ENCODE results near the gene LMTK3. TPM values are rescaled to one million over a fixed set of nuclear protein-coding genes. Genes with fewer than 3 reads are reported as not detected.

Gene LMTK3
- total RNA-seq, 1 donor from 2014 or later, result 0.32 TPM

GRCh38 chr19:48551437-48552302, 40.0 kb upstream of the LMTK3 start, which contains the start of gene SULT2B1:
SULT2B1 (plus strand) TSS chr19:48552172; CDS start chr19:48552253, 81 bp downstream.
- peaks cover 4% of the 10 kb centered on the region for H3K27me3 Mint-ChIP-seq (ENCODE audit: unreplicated experiment)
- H3K9me3 Mint-ChIP-seq (ENCODE audit: unreplicated experiment), result no peaks in the 10 kb centered on the region
- H3K36me3 Mint-ChIP-seq (ENCODE audit: unreplicated experiment), result no peaks in the 10 kb centered on the region
- no peak within 1 kb of the TSS for H3K4me3 Mint-ChIP-seq (ENCODE audit: unreplicated experiment)
- TF ChIP-seq CTCF (IDR thresholded peaks at IDR 0.05), result no peak
- no peak for DNase-seq (ENCODE audit: extremely low spot score, unreplicated experiment)
- no peak within 1 kb of the TSS for H3K27ac Mint-ChIP-seq (ENCODE audit: unreplicated experiment)
- H3K4me1 Mint-ChIP-seq (ENCODE audit: unreplicated experiment), result peaks cover 10% of the 10 kb centered on the region

GRCh38 chr19:48549380-48549779, 37.7 kb upstream of the LMTK3 start:
- Mint-ChIP-seq H3K4me3 (ENCODE audit: unreplicated experiment) (no peak overlapping the region), H3K27ac (ENCODE audit: unreplicated experiment) (no peak overlapping the region), H3K9me3 (ENCODE audit: unreplicated experiment) (no peaks in the 10 kb centered on the region), H3K4me1 (ENCODE audit: unreplicated experiment) (peaks cover 8% of the 10 kb centered on the region), H3K27me3 (ENCODE audit: unreplicated experiment) (peaks cover 4% of the 10 kb centered on the region), H3K36me3 (ENCODE audit: unreplicated experiment) (no peaks in the 10 kb centered on the region)
- TF ChIP-seq CTCF (IDR thresholded peaks at IDR 0.05), result no peak
- no peak for DNase-seq (ENCODE audit: extremely low spot score, unreplicated experiment)

GRCh38 chr19:48548253-48548911, 36.7 kb upstream of the LMTK3 start:
- Mint-ChIP-seq H3K4me3 (ENCODE audit: unreplicated experiment) (no peak overlapping the region), H3K27ac (ENCODE audit: unreplicated experiment) (no peak overlapping the region), H3K27me3 (ENCODE audit: unreplicated experiment) (peaks cover 4% of the 10 kb centered on the region), H3K4me1 (ENCODE audit: unreplicated experiment) (peaks cover 1% of the 10 kb centered on the region), H3K36me3 (ENCODE audit: unreplicated experiment) (no peaks in the 10 kb centered on the region), H3K9me3 (ENCODE audit: unreplicated experiment) (no peaks in the 10 kb centered on the region)
- no peak for TF ChIP-seq CTCF (IDR thresholded peaks at IDR 0.05)
- DNase-seq (ENCODE audit: extremely low spot score, unreplicated experiment), result no peak

GRCh38 chr19:48547722-48548121, 36.1 kb upstream of the LMTK3 start:
- DNase-seq (ENCODE audit: extremely low spot score, unreplicated experiment), result no peak
- Mint-ChIP-seq H3K4me1 (ENCODE audit: unreplicated experiment) (peaks cover 6% of the 10 kb centered on the region), H3K27me3 (ENCODE audit: unreplicated experiment) (peaks cover 4% of the 10 kb centered on the region)

More at GRCh38 chr19:48547722-48548121, 36.1 kb upstream of the LMTK3 start:
- Mint-ChIP-seq H3K36me3 (ENCODE audit: unreplicated experiment) (no peaks in the 10 kb centered on the region), H3K4me3 (ENCODE audit: unreplicated experiment) (no peak overlapping the region), H3K27ac (ENCODE audit: unreplicated experiment) (no peak overlapping the region), H3K9me3 (ENCODE audit: unreplicated experiment) (no peaks in the 10 kb centered on the region)
- no peak for TF ChIP-seq CTCF (IDR thresholded peaks at IDR 0.05)

All from osteocyte (in vitro differentiated cells).